HuH-7 (cell line): ENCODE measurements around the gene PPP2R1B.

ENCODE experiments used
- DNase-seq: peaks from one replicate; pipeline ENCODE4 v3.0.0; 2011; ENCODE audit warnings: low spot score

The PPP2R1B gene

GRCh38 chr11:111693224-111693937 is 72.8 kb downstream of the PPP2R1B start:
- DNase-seq: no peak

GRCh38 chr11:111691741-111692140 is 74.4 kb downstream of the PPP2R1B start:
- no peak for DNase-seq

GRCh38 chr11:111691176-111691575 is 75.0 kb downstream of the PPP2R1B start:
- DNase-seq: no peak

GRCh38 chr11:111688013-111688412 is 78.2 kb downstream of the PPP2R1B start:
- DNase-seq: no peak

GRCh38 chr11:111684251-111684650 is 81.9 kb downstream of the PPP2R1B start:
- no peak for DNase-seq

GRCh38 chr11:111683806-111684205 is 82.4 kb downstream of the PPP2R1B start:
- no peak for DNase-seq

GRCh38 chr11:111680486-111681175 is 85.6 kb downstream of the PPP2R1B start:
- DNase-seq: no peak
